ENCODE data around the gene SOCS6. TPM values are rescaled to one million over a fixed set of nuclear protein-coding genes. Genes with fewer than 3 reads are reported as not detected.

The SOCS6 gene
- total and polyA plus RNA-seq, 8 donors: 4.4 to 56.7 (median 14.0) TPM

DNA sequence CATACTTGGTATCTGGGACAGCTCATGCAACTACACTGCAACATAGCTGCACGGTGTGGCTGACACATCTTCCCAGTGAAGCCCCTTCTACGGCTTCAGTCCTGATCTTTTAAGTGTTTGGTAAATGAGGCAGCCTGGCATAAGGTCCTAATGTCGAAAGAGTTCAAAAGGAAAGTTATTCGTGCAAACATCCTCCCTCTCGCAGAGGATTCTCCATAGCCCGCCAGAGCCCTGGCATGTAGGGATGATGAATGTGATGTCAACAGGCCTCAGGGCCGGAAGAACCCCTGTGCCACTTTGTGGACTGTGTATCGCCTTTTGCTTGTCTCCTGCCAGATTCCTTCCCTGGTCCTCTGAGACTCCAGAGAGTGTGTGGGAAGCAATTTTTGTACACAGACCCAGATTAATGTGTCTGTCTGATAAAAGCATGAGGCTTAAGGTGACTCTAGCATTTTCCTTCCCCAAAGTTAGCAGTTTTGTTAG lies 88.5 kb downstream of the SOCS6 start:
- Histone ChIP-seq H3K27me3 (no peaks in the 10 kb centered on the region), H3K4me3 (no peak overlapping the region), H3K27ac (peak overlapping the region; percentile 11 to 72 (median 57)), H3K36me3 (no peaks in the 10 kb centered on the region), H3K4me1 (peaks cover 4 to 13% (median 9%) of the 10 kb centered on the region in 4 donors), H3K9me3 (no peaks in the 10 kb centered on the region)
- WGBS, 5 donors: 26 to 34% (median 26%) methylated on average over 8 of the region's 8 CpGs
- peak in 1 of 2 donors; percentile 46 for DNase-seq
- intact Hi-C loops (cut with DNase I; ENCODE audit: low total_unique reads): no loop called here
- TF ChIP-seq POLR2AphosphoS5 (IDR thresholded peaks at IDR 0.05): no peak
- no peak for TF ChIP-seq POLR2A (IDR thresholded peaks at IDR 0.05)
- TF ChIP-seq EP300 (IDR thresholded peaks at IDR 0.05): no peak
- TF ChIP-seq, protein P1, sequence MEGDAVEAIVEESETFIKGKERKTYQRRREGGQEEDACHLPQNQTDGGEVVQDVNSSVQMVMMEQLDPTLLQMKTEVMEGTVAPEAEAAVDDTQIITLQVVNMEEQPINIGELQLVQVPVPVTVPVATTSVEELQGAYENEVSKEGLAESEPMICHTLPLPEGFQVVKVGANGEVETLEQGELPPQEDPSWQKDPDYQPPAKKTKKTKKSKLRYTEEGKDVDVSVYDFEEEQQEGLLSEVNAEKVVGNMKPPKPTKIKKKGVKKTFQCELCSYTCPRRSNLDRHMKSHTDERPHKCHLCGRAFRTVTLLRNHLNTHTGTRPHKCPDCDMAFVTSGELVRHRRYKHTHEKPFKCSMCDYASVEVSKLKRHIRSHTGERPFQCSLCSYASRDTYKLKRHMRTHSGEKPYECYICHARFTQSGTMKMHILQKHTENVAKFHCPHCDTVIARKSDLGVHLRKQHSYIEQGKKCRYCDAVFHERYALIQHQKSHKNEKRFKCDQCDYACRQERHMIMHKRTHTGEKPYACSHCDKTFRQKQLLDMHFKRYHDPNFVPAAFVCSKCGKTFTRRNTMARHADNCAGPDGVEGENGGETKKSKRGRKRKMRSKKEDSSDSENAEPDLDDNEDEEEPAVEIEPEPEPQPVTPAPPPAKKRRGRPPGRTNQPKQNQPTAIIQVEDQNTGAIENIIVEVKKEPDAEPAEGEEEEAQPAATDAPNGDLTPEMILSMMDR (IDR thresholded peaks at IDR 0.05): no peak

DNA sequence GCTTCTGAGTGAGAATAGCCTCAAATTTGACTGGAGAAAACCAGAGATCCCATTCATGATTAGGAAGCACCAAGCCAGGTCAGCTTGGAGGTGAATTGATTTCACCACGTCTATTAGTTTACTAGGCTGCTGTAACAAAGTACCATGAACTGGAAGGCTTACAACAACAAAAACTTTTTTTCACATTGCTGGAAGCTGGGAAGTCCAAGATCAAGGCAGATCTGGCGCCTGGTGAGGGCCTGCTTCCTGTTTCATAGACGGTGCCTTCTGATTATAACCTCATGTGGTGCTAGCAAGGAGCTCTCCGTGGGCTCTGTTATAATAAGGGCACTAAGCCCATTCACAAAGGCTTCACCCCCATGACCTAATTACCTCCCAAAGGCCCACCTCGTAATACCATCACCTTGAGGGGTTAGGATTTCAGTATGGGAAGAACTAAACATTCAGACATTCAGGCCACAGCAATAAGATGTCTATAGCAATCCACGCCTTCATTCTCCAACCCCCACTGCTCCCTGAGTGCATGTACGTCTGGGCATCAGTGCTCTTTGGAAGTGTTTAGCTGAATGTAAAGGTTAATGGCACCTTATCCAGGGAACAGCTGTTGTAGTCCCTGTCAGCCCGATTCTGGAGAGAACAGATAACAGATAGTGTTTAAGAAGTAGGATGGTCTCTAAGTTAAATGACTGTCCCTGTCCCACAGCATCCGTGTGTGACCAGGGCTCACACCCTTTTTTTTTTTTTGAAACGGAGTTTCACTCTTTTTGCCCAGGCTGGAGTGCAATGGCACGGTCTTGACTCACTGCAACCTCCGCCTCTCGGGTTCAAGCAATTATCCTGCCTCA lies 89.2 kb downstream of the SOCS6 start:
- peaks cover 4 to 13% (median 9%) of the 10 kb centered on the region in 4 donors for H3K4me1 ChIP-seq
- intact Hi-C loops (cut with DNase I; ENCODE audit: low total_unique reads): no loop called here
- peak in 1 of 2 donors; percentile 20 for DNase-seq

More for the DNA sequence above, 89.2 kb downstream of the SOCS6 start:
- TF ChIP-seq POLR2A (IDR thresholded peaks at IDR 0.05) (no peak), POLR2AphosphoS5 (IDR thresholded peaks at IDR 0.05) (no peak), EP300 (IDR thresholded peaks at IDR 0.05) (no peak)
- TF ChIP-seq, protein P1 (IDR thresholded peaks at IDR 0.05): no peak
- Histone ChIP-seq H3K27me3 (no peaks in the 10 kb centered on the region), H3K27ac (peak overlapping the region; percentile 11 to 72 (median 57)), H3K4me3 (no peak overlapping the region), H3K9me3 (no peaks in the 10 kb centered on the region), H3K36me3 (no peaks in the 10 kb centered on the region)
- 57 to 65% (median 64%) methylated on average over 13 of the region's 13 CpGs for WGBS, 5 donors

Other genes with a start within 250 kb of the SOCS6 start
- 10 to 100 TPM in 4 of 5 donors, 1 to 10 TPM in 1; 6.4 to 52.1 (median 29.8) TPM for gene RTTN, start 83.4 kb upstream of the SOCS6 start, total RNA-seq
- gene RTTN, start 83.4 kb upstream of the SOCS6 start, polyA plus RNA-seq: 1 to 10 TPM; 2.1 to 2.8 (median 2.4) TPM